Measurements from ENCODE around the gene CDC73.
"Not testable (repeated sequence)": the region's sequence is repeated elsewhere in the genome, so short reads cannot be mapped to it uniquely, and the experiment has no call there.

CDC73 gene

DNA sequence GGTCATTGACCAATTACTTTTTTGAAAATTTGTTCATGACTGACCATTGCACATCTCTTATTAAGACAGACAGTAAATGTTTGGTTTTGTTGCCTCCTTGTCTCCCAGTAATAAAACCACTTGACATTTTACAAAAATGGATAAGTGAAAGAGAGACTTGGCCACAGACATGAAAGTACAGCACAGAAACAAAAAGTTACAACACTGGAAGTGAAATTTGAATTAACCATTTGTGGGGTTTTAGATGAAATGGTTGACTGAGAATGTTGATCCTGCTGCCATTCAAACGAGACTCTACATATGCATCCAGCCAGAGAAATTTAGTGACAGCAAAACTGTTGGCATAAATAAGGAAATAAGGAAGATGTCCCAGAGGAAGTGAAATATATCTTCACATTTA, 143.9 kb downstream of the CDC73 start:
- CTCF ChIA-PET, result no interaction called here
- 100% methylated on average over 1 of the region's 1 CpG for WGBS (ENCODE audit: insufficient coverage)

DNA sequence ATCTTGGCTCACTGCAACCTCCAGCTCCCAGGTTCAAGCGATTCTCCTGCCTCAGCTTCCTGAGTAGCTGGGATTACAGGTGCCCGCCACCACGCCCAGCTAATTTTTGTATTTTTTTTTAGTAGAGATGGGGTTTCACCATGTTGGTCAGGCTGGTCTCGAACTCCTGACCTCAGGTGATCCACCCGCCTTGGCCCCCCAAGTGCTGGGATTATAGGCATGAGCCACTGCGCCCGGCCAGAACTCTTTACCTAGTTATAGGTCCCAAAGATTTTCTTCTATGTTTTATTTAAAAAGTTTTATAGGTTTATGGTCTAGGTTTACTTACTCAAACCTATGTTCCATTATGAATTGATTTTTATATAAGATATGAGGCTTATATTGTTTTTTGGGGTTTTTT, 145.0 kb downstream of the CDC73 start:
- POLR2A ChIA-PET; H3K27ac ChIP-seq (ENCODE audit: insufficient read depth in 1 of 2, low read depth in 1 of 2, low read length in 2 of 2, poor library complexity in 1 of 2, severe bottlenecking in 2 of 2); H3K27me3 ChIP-seq (replicated peaks in 2 of 5; ENCODE audit: control insufficient read depth in 4 of 5, insufficient read depth in 5 of 5, low read length in 4 of 5); H3K9me3 ChIP-seq (ENCODE audit: control extremely low read depth in 1 of 5, control insufficient read depth in 4 of 5, insufficient read depth in 2 of 5, low read depth in 1 of 5, low read length in 4 of 5); DNase-seq; H3K4me1 ChIP-seq (ENCODE audit: control extremely low read depth in 1 of 4, control insufficient read depth in 4 of 4, insufficient read depth in 4 of 4, low read length in 3 of 4); CTCF ChIA-PET; H3K36me3 ChIP-seq (ENCODE audit: control insufficient read depth in 4 of 4, insufficient read depth in 4 of 4, low read length in 3 of 4); H3K4me3 ChIP-seq (ENCODE audit: control insufficient read depth in 1 of 7, extremely low read depth in 1 of 7, insufficient read depth in 4 of 7, low read depth in 2 of 7, low read length in 6 of 7): not testable (repeated sequence)
- WGBS (ENCODE audit: insufficient coverage), result no CpG with 5 or more reads among the region's 7 CpGs

More for the DNA sequence above, 143.9 kb downstream of the CDC73 start:
- H3K27me3 ChIP-seq (replicated peaks in 2 of 5; ENCODE audit: control insufficient read depth in 4 of 5, insufficient read depth in 5 of 5, low read length in 4 of 5), result no peaks in the 10 kb centered on the region
- peaks cover 0 to 1% (median 0%) of the 10 kb centered on the region in 5 experiments for H3K9me3 ChIP-seq (ENCODE audit: control extremely low read depth in 1 of 5, control insufficient read depth in 4 of 5, insufficient read depth in 2 of 5, low read depth in 1 of 5, low read length in 4 of 5)
- H3K27ac ChIP-seq (ENCODE audit: insufficient read depth in 1 of 2, low read depth in 1 of 2, low read length in 2 of 2, poor library complexity in 1 of 2, severe bottlenecking in 2 of 2), result no peak overlapping the region
- no peak for DNase-seq
- POLR2A ChIA-PET, result no interaction called here
- H3K4me1 ChIP-seq (ENCODE audit: control extremely low read depth in 1 of 4, control insufficient read depth in 4 of 4, insufficient read depth in 4 of 4, low read length in 3 of 4), result no peaks in the 10 kb centered on the region
- no peak overlapping the region for H3K4me3 ChIP-seq (ENCODE audit: control insufficient read depth in 1 of 7, extremely low read depth in 1 of 7, insufficient read depth in 4 of 7, low read depth in 2 of 7, low read length in 6 of 7)
- peaks cover 2 to 10% (median 3%) of the 10 kb centered on the region in 4 experiments for H3K36me3 ChIP-seq (ENCODE audit: control insufficient read depth in 4 of 4, insufficient read depth in 4 of 4, low read length in 3 of 4)

DNA sequence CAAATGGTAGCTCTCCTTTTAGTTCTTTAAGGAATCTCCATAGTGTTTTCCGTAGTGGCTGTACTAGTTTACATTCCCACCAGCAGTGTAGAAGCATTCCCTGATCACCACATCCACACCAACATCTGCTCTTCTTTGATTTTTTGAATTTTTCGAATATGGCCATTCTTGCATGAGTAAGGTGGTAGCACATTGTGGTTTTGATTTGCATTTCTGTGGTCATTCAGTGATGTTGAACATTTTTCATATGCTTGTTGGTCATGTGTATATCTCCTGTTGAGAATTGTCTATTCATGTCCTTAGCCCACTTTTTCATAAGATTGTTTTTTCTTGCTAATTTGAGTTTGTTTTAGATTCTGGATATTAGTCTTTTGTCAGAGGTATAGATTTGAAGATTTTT, 149.2 kb downstream of the CDC73 start:
- CTCF ChIA-PET, result no interaction called here
- no peaks in the 10 kb centered on the region for H3K4me1 ChIP-seq (ENCODE audit: control extremely low read depth in 1 of 4, control insufficient read depth in 4 of 4, insufficient read depth in 4 of 4, low read length in 3 of 4)
- POLR2A ChIA-PET, result no interaction called here
- no peak for DNase-seq
- peaks cover 0 to 2% (median 1%) of the 10 kb centered on the region in 4 experiments for H3K36me3 ChIP-seq (ENCODE audit: control insufficient read depth in 4 of 4, insufficient read depth in 4 of 4, low read length in 3 of 4)
- H3K27ac ChIP-seq (ENCODE audit: insufficient read depth in 1 of 2, low read depth in 1 of 2, low read length in 2 of 2, poor library complexity in 1 of 2, severe bottlenecking in 2 of 2), result no peak overlapping the region
- no peaks in the 10 kb centered on the region for H3K27me3 ChIP-seq (replicated peaks in 2 of 5; ENCODE audit: control insufficient read depth in 4 of 5, insufficient read depth in 5 of 5, low read length in 4 of 5)
- H3K4me3 ChIP-seq (ENCODE audit: control insufficient read depth in 1 of 7, extremely low read depth in 1 of 7, insufficient read depth in 4 of 7, low read depth in 2 of 7, low read length in 6 of 7), result no peak overlapping the region
- WGBS (ENCODE audit: insufficient coverage), result 100% methylated on average over 1 of the region's 2 CpGs
- peaks cover 0 to 5% (median 3%) of the 10 kb centered on the region in 5 experiments for H3K9me3 ChIP-seq (ENCODE audit: control extremely low read depth in 1 of 5, control insufficient read depth in 4 of 5, insufficient read depth in 2 of 5, low read depth in 1 of 5, low read length in 4 of 5)

DNA sequence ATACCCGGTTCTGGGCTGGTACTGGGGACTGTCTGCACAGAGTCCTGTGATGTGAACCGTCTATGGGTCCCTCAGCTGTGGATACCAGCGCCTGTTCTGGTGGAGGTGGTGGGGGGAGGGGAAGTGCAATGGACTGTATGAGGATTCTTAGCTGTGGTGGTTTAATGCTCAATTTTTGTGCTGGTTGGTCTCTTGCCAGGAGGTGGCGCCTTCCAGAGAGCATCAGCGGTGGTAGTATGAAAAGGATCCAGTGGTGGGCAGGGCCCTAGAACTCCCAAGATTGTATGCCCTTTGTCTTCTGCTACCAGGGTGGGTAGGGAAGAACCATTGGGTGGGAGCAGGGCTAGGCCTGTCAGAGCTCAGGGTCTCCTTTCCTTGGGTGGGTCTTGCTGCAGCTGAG, 153.9 kb downstream of the CDC73 start:
- H3K9me3 ChIP-seq (ENCODE audit: control extremely low read depth in 1 of 5, control insufficient read depth in 4 of 5, insufficient read depth in 2 of 5, low read depth in 1 of 5, low read length in 4 of 5), result peaks cover 0 to 5% (median 3%) of the 10 kb centered on the region in 5 experiments
- POLR2A ChIA-PET, result no interaction called here
- H3K4me1 ChIP-seq (ENCODE audit: control extremely low read depth in 1 of 4, control insufficient read depth in 4 of 4, insufficient read depth in 4 of 4, low read length in 3 of 4), result no peaks in the 10 kb centered on the region
- no peak for DNase-seq
- CTCF ChIA-PET, result no interaction called here
- no peaks in the 10 kb centered on the region for H3K36me3 ChIP-seq (ENCODE audit: control insufficient read depth in 4 of 4, insufficient read depth in 4 of 4, low read length in 3 of 4)
- WGBS (ENCODE audit: insufficient coverage), result 100% methylated on average over 5 of the region's 5 CpGs
- H3K4me3 ChIP-seq (ENCODE audit: control insufficient read depth in 1 of 7, extremely low read depth in 1 of 7, insufficient read depth in 4 of 7, low read depth in 2 of 7, low read length in 6 of 7), result no peak overlapping the region
- H3K27ac ChIP-seq (ENCODE audit: insufficient read depth in 1 of 2, low read depth in 1 of 2, low read length in 2 of 2, poor library complexity in 1 of 2, severe bottlenecking in 2 of 2), result no peak overlapping the region
- H3K27me3 ChIP-seq (replicated peaks in 2 of 5; ENCODE audit: control insufficient read depth in 4 of 5, insufficient read depth in 5 of 5, low read length in 4 of 5), result no peaks in the 10 kb centered on the region

DNA sequence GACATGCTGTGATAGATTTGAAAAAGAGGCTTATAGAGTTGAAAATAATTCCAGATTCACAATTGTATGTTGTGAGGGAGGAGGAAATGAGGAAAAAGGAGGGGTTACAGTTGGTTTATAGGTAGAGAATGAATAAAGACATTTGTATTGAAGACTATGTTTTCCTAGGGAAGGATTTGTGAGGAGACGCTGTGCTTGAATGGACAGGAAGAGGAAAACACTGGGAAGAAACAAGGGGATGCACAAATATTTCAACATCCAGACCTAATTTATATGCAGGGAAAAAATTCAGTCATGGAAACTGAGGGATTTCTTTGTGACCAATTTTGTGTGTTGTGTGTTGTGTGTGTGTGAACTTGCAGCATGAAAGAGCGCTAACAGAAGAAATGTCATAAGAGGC, 157.1 kb downstream of the CDC73 start:
- Histone ChIP-seq H3K27me3 (replicated peaks in 2 of 5; ENCODE audit: control insufficient read depth in 4 of 5, insufficient read depth in 5 of 5, low read length in 4 of 5) (no peaks in the 10 kb centered on the region), H3K36me3 (ENCODE audit: control insufficient read depth in 4 of 4, insufficient read depth in 4 of 4, low read length in 3 of 4) (no peaks in the 10 kb centered on the region), H3K4me3 (ENCODE audit: control insufficient read depth in 1 of 7, extremely low read depth in 1 of 7, insufficient read depth in 4 of 7, low read depth in 2 of 7, low read length in 6 of 7) (no peak overlapping the region), H3K27ac (ENCODE audit: insufficient read depth in 1 of 2, low read depth in 1 of 2, low read length in 2 of 2, poor library complexity in 1 of 2, severe bottlenecking in 2 of 2) (no peak overlapping the region), H3K4me1 (ENCODE audit: control extremely low read depth in 1 of 4, control insufficient read depth in 4 of 4, insufficient read depth in 4 of 4, low read length in 3 of 4) (no peaks in the 10 kb centered on the region), H3K9me3 (ENCODE audit: control extremely low read depth in 1 of 5, control insufficient read depth in 4 of 5, insufficient read depth in 2 of 5, low read depth in 1 of 5, low read length in 4 of 5) (peaks cover 0 to 3% (median 0%) of the 10 kb centered on the region in 5 experiments)
- ChIA-PET POLR2A (no interaction called here), CTCF (no interaction called here)
- DNase-seq, result no peak
- no CpG with 5 or more reads among the region's 2 CpGs for WGBS (ENCODE audit: insufficient coverage)

DNA sequence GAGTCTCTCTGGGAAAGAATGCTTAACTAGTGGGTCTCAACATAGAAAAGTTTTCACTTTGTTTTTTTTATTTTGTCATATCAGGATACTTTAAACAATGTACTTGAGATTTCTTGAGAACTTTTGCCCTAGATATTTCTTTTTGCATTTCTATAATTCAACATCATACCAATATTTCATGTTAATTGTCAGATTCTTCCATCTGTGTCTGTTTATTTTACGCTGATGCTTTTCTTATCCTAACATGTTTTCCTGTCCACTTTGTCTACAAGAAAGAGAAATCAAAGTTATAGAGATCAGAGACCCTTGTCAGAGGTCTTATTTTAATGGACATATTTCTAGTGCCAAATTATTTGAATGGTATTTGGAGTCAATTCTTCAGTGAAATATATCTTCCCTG, 160.1 kb downstream of the CDC73 start:
- no peaks in the 10 kb centered on the region for H3K27me3 ChIP-seq (replicated peaks in 2 of 5; ENCODE audit: control insufficient read depth in 4 of 5, insufficient read depth in 5 of 5, low read length in 4 of 5)
- ChIA-PET POLR2A (no interaction called here), CTCF (no interaction called here)
- DNase-seq, result no peak
- no peaks in the 10 kb centered on the region for H3K4me1 ChIP-seq (ENCODE audit: control extremely low read depth in 1 of 4, control insufficient read depth in 4 of 4, insufficient read depth in 4 of 4, low read length in 3 of 4)
- no peak overlapping the region for H3K4me3 ChIP-seq (ENCODE audit: control insufficient read depth in 1 of 7, extremely low read depth in 1 of 7, insufficient read depth in 4 of 7, low read depth in 2 of 7, low read length in 6 of 7)
- no peaks in the 10 kb centered on the region for H3K9me3 ChIP-seq (ENCODE audit: control extremely low read depth in 1 of 5, control insufficient read depth in 4 of 5, insufficient read depth in 2 of 5, low read depth in 1 of 5, low read length in 4 of 5)
- H3K36me3 ChIP-seq (ENCODE audit: control insufficient read depth in 4 of 4, insufficient read depth in 4 of 4, low read length in 3 of 4), result no peaks in the 10 kb centered on the region
- no peak overlapping the region for H3K27ac ChIP-seq (ENCODE audit: insufficient read depth in 1 of 2, low read depth in 1 of 2, low read length in 2 of 2, poor library complexity in 1 of 2, severe bottlenecking in 2 of 2)
- WGBS (ENCODE audit: insufficient coverage), result no CpG with 5 or more reads among the region's 1 CpG

DNA sequence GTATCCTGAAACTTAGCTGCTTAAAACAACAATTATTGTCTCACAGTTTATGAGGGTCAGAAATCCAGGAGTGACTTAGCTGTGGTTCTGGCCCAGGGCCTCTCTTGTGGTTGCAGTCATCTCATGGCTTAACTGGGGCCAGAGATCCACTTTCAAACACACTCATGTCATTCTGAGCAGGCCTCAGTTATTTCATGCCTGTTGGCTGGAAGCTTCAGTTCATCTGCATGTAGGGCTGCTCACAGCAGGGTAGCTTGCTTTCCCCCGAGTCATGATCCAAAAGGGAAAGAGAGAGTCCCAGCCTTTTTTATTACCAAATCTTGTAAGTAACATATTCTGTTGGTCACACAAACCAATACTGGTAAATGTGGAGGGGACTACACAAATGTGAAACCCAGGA, 161.2 kb downstream of the CDC73 start:
- Histone ChIP-seq H3K4me1 (ENCODE audit: control extremely low read depth in 1 of 4, control insufficient read depth in 4 of 4, insufficient read depth in 4 of 4, low read length in 3 of 4) (no peaks in the 10 kb centered on the region), H3K4me3 (ENCODE audit: control insufficient read depth in 1 of 7, extremely low read depth in 1 of 7, insufficient read depth in 4 of 7, low read depth in 2 of 7, low read length in 6 of 7) (no peak overlapping the region), H3K27ac (ENCODE audit: insufficient read depth in 1 of 2, low read depth in 1 of 2, low read length in 2 of 2, poor library complexity in 1 of 2, severe bottlenecking in 2 of 2) (no peak overlapping the region), H3K36me3 (ENCODE audit: control insufficient read depth in 4 of 4, insufficient read depth in 4 of 4, low read length in 3 of 4) (no peaks in the 10 kb centered on the region), H3K27me3 (replicated peaks in 2 of 5; ENCODE audit: control insufficient read depth in 4 of 5, insufficient read depth in 5 of 5, low read length in 4 of 5) (no peaks in the 10 kb centered on the region), H3K9me3 (ENCODE audit: control extremely low read depth in 1 of 5, control insufficient read depth in 4 of 5, insufficient read depth in 2 of 5, low read depth in 1 of 5, low read length in 4 of 5) (no peaks in the 10 kb centered on the region)
- ChIA-PET CTCF (interaction anchor here (1.4 kb wide), 1 partner anchor 14 kb away, joined by 3 read pairs; no protein-coding TSS in a partner anchor), POLR2A (no interaction called here)
- WGBS (ENCODE audit: insufficient coverage), result no CpG with 5 or more reads among the region's 1 CpG
- DNase-seq, result no peak
